Retina (tissue), 1 donor: ENCODE measurements around the gene EFHC1.
"Not testable (repeated sequence)": the region's sequence is repeated elsewhere in the genome, so short reads cannot be mapped to it uniquely, and the experiment has no call there.

ENCODE experiments used
- DNase-seq: peaks from one replicate; pipeline ENCODE4 v3.0.0-alpha.2; 2016

Gene EFHC1, protein sequence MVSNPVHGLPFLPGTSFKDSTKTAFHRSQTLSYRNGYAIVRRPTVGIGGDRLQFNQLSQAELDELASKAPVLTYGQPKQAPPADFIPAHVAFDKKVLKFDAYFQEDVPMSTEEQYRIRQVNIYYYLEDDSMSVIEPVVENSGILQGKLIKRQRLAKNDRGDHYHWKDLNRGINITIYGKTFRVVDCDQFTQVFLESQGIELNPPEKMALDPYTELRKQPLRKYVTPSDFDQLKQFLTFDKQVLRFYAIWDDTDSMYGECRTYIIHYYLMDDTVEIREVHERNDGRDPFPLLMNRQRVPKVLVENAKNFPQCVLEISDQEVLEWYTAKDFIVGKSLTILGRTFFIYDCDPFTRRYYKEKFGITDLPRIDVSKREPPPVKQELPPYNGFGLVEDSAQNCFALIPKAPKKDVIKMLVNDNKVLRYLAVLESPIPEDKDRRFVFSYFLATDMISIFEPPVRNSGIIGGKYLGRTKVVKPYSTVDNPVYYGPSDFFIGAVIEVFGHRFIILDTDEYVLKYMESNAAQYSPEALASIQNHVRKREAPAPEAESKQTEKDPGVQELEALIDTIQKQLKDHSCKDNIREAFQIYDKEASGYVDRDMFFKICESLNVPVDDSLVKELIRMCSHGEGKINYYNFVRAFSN

GRCh38 chr6:52419809-52420667 is at the start of gene EFHC1:
EFHC1 (plus strand) TSS chr6:52420342; CDS start chr6:52420411, 69 bp downstream.
- peak; percentile 98 for DNase-seq

- DNase-seq = no peak
Observed at GRCh38 chr6:52371656-52372191, 48.4 kb upstream of the EFHC1 start.

GRCh38 chr6:52373151-52373690 is 46.9 kb upstream of the EFHC1 start:
- no peak for DNase-seq

GRCh38 chr6:52374247-52374646 is 45.9 kb upstream of the EFHC1 start:
- DNase-seq = no peak

- DNase-seq = no peak
Observed at GRCh38 chr6:52375780-52376556, 44.2 kb upstream of the EFHC1 start.

DNA sequence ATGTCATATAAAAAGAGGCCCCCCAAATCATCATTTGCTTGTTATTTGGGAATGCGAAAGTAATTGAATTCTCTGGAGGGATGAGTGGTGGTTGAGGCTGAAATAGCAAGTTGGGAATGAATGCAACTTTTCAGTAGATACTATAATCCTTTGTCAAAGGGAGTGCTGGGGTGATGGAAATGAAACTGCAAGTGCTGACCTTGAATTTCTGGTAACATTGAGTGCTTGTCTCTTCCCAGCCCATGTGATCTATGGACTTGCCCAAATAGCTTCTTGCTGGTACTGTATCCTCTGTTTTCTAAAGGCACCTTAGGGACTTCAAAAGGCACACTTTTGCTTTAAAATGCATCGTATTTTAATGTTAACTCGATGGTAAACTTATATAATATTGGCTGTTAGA is 43.4 kb upstream of the EFHC1 start:
- no peak for DNase-seq

GRCh38 chr6:52377538-52378221 is 42.5 kb upstream of the EFHC1 start:
- DNase-seq = no peak

DNA sequence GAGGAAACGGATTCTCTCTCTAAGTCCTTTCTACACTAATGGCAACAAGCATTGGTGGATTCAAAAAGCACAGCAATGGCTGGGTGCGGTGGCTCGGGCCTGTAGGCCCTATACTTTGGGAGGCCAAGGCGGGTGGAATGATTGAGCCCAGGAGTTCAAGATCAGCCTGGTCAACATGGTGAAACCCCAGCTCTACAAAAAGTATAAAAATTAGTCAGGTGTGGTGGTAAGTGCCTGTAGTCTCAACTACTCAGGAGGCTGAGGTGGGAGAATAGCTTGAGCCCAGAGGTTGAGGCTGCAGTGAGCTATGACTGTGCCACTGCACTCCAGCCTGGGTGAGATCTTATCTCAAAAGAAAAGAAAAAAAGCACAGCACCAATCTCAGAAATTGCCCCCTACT is 38.9 kb upstream of the EFHC1 start:
- no peak for DNase-seq

DNA sequence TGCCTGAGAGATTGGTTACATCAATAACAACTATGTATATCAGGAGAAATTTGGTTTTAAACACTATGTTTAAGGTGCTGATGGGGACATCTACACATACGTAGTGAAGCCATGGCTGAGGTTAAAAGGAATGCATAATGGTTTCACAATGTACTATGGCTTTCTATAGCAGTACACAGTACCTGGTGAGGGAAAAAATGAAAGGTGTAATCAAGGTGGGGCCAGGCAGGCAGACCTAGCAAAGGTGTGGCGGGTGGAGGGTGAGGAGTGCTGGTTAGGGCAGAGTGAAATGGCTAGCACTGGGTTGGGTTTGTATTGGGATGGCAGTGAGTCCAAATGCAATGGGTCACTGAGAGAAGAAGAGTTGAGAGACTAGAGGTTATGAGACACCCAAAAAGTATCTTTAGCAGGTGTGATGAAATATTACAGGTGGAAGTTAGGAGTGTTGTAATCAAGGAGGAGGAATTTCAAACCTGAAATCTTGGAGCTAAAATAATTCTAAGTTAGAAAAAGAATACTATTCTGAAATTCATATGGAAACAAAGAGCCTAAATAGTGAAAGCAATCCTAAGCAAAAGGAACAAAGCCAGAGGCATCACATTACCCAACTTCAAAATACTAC is 35.9 kb upstream of the EFHC1 start:
- no peak for DNase-seq

- no peak for DNase-seq
Observed at GRCh38 chr6:52385074-52385473, 35.1 kb upstream of the EFHC1 start.

GRCh38 chr6:52388119-52388518 is 32.0 kb upstream of the EFHC1 start:
- not testable (repeated sequence) for DNase-seq

GRCh38 chr6:52388790-52389189 is 31.4 kb upstream of the EFHC1 start:
- DNase-seq = no peak

DNA sequence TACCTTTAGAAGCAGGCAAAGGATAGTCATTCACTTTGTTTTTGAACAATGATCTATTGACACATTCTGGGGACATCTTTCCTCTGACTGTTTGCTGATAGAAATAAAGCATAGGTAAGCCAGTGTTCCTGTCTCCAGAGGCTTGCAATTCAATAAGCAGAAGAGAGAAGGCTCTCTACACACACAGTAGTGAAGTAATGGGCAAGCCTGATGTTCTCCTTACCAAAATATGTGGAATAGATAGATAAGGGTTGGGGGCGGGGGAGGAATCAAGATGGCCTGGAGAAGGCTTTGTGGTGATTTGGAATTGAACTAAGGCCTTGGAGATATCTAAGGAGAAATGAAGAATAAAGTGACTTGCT is 30.9 kb upstream of the EFHC1 start:
- DNase-seq = no peak

DNA sequence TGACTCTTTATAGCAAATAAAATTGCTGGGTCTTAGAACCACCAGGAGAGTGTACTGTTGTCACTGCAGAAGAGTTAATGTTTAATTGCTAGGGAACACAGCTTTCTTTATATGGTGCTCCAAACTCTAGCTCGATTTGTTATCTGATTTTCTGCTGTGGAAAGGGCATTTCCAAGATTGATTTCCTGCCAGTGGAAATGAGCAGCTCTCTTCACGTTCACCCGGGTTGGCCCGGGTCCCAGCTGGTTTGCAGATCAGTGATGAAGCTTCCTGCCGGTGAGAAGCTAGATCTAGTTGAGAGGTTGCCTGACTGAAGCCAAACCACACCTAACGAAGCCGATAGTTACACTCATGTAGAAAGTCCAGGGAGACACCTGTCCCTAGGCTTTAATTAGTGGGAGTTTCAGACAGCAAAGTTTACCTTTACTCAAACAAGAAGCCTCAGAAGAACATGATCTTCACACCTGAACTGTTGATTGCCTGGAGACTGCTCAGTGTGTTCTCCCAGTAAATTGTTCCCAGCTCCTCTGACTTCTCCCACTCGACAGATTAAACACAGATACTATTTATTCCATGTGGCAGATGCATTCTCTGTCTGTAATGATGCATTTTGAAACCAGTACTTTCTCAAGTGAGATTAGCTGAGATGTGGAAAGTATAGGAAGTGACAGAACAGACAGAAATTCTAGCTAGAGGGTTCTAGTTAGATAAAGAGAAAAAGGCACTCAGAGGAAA is 30.3 kb upstream of the EFHC1 start:
- peak; percentile 43 for DNase-seq

- no peak for DNase-seq
Observed at GRCh38 chr6:52390361-52390727, 29.8 kb upstream of the EFHC1 start.

GRCh38 chr6:52391599-52391998 is 28.5 kb upstream of the EFHC1 start:
- DNase-seq = peak; percentile 22

GRCh38 chr6:52392944-52393343 is 27.2 kb upstream of the EFHC1 start:
- DNase-seq = no peak

- no peak for DNase-seq
Observed at GRCh38 chr6:52393780-52394179, 26.4 kb upstream of the EFHC1 start.

- no peak for DNase-seq
Observed at GRCh38 chr6:52394251-52394666, 25.9 kb upstream of the EFHC1 start.

GRCh38 chr6:52395969-52396368 is 24.2 kb upstream of the EFHC1 start:
- no peak for DNase-seq
